Endometrium (tissue), 2 donors: Measurements from ENCODE around the gene SF1.
"Not testable (repeated sequence)": the region's sequence is repeated elsewhere in the genome, so short reads cannot be mapped to it uniquely, and the experiment has no call there.

Experiments used
- FAIRE-seq: peaks from 2 replicates; lab custom pipeline; 2012; peaks lifted over from hg19 to GRCh38; lab: Jason Lieb, UNC
- donor health status: control.
- donor health status: control.

Gene SF1, protein sequence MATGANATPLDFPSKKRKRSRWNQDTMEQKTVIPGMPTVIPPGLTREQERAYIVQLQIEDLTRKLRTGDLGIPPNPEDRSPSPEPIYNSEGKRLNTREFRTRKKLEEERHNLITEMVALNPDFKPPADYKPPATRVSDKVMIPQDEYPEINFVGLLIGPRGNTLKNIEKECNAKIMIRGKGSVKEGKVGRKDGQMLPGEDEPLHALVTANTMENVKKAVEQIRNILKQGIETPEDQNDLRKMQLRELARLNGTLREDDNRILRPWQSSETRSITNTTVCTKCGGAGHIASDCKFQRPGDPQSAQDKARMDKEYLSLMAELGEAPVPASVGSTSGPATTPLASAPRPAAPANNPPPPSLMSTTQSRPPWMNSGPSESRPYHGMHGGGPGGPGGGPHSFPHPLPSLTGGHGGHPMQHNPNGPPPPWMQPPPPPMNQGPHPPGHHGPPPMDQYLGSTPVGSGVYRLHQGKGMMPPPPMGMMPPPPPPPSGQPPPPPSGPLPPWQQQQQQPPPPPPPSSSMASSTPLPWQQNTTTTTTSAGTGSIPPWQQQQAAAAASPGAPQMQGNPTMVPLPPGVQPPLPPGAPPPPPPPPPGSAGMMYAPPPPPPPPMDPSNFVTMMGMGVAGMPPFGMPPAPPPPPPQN

DNA sequence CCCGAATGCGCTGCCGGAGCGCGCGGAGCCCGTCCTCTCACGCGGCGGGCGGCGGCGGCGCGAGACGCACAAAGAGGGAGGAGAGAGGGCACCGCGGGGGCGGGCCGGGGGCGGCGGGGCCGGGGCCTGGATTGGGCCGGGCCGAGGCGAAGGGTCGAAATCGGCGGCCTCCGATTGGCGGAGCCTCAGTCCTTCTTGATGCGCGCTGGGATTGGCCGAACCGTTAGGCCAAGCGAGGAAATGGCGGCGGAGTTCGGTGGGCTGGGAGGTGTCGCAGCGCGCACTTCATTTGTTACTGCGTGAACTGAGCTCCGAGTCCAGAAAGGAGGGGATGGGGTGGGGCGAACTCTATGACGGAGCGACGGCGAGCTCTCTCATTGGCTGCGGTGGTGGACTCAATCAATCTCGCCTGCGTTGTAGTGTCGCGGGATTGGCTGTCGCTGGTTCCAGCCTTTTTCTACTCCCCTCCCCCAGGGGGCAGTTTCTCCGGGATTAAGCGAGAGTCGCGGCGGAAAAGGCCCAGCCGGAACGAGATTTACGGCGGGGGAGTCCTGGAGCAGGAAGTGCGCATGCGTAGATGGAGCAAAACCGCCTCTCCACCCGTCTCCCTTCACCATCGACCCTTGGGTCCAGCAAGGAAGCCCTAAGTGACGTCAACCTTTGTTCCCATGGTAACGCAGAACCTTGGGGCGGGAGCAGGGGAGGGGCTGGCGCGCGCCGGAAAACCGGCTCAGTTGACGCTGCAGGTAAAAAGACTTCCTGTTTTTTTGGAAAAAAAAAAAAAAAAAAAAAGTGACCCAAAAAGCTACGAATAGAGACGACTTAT is at the start of gene SF1:
SF1 (minus strand) TSS at position 70 of the 826 bp plus-strand sequence. CDS start 150 bp downstream, outside the sequence.
- peak; percentile 98 for FAIRE-seq

DNA sequence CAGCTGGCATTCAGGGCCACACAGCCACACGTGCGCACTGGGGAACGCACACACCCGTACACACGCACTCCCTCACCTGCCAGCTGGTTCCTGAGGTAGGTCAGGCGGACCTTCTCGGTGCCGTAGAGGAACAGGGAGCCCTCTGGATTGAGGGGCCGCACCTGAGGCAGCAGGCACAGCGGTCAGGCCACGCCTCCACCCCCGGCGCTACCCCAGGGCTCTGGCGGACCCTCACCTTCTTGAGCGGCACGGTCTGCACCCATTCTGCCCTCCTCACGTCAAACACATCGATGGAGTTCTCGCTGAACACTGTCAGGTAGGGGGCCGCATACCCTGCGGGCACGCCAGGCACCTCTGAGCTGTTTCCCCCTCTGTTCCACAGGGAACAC is 49.1 kb upstream of the SF1 start:
- no peak for FAIRE-seq

DNA sequence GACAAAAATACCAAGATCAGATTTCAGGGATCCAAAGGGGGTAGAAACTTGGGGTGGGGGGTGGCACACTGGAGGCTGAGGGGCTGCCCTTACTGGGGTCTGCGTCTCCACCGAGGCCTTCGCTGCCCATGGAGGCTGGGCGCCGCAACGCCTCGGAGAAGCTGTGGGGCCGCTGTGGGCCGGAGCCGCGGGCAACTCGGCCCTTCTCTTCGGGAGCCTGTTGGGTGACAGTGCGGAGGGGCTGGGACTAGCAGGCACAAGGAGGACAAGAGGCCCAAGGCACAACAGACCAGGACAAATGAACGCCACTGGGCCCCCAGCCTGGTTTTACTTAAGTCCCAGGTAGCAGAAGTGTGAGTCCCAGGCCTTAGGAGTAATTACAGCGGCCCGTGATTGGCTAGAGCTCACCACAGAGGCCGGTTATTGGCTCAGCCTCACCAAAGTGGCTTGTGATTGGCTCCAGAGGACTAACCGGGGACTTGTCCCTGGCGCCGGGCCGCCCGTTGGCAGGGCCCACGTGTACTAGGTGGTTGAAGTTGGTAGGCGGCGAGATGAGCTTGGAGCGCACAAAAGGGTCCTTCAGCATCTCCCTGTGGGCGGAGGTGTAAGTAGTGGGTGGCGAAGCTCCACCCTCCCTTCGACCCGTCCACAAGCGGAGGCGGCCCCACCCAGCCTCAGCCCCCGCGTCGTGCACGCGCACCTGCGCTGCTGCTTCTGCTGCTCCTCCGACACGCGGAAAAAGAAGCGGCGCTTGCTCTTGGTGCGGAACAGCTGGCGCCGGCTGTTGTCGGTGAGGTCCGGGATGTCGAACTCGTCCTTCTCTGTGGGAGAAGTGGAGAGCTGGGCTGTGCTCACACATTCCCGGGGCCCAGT is 48.5 kb upstream of the SF1 start:
- no peak for FAIRE-seq

DNA sequence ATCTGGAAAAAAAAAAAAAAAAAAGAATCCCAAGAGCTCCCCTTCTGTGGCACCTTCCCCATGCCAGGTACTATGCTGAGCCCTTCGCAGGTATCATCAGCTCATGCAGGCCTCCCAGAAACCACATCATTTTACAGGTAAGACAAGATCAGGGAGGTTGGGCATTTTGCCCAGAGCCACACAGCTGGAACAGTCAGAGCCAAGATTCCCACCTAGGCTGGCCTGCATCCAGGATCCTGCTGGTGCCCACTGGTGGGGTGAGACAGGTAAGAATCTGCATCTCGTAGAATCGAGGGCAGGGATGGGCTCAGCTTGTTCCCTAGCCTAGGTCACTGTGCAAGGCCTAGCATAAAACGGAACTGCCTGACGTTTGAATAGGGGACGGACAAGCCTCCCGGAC is 47.7 kb upstream of the SF1 start:
- FAIRE-seq = no peak

DNA sequence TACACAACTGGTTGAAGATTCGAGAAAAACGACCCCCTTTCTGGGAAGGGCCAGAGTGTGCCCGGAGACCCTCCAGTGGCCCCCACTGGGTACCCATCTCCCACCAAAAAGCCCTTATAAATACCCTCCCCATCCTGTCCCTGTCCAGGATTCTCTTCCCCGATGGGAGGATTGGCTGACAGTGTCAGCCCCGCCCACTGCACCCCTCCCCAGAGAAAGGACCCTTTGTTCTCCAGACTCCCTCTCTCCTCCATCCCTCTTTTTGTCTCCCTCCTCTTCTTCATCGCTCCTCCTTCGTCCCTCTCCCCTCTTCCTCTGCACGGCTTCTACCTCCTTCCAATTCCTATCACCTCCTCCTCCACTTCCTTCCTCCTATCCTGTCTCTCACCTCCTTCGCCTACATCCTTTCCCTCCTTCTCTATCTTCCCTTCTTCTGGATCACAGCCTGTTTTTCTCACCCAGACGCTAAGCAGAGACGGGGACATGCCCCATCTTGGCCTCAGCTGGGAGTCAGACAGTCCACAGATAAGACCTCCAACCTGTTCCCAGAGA is 45.3 kb upstream of the SF1 start:
- no peak for FAIRE-seq

DNA sequence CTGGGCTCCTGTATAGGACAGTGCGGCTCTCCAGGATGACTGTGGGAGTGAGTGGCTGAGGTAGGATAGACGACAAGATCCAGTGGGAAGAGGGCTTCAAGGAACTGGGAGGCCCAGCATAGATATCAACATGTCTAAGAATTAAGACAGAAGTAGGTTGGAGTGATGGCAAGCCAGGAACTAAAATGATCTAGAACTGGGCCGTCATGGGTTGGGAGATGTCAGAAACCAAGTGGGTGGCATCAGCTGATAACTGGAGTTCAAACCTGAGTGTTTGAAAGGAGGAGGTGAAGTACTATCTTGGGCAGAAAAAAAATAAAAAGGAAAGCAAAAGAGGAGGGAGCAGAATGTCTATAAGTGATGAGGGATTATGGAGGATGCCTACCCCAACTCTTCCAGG is 39.1 kb upstream of the SF1 start:
- no peak for FAIRE-seq

DNA sequence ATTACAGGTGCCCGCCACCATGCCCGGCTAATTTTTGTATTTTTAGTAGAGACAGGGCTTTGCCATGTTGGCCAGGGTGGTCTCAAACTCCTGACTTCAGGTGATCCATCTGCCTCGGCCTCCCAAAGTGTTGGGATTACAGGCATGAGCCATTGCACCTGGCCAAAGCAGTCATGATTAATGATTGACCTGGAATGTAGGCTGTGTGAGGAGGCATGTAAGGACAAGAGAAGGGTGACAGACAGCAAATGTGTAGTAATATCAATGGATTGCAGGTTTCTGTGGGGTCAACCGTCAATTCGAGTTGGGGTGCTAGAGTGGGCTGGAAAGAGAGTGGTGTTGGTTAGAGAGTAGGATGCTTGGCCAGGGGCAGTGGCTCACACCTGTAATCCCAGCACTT is 37.1 kb upstream of the SF1 start:
- FAIRE-seq = not testable (repeated sequence)

DNA sequence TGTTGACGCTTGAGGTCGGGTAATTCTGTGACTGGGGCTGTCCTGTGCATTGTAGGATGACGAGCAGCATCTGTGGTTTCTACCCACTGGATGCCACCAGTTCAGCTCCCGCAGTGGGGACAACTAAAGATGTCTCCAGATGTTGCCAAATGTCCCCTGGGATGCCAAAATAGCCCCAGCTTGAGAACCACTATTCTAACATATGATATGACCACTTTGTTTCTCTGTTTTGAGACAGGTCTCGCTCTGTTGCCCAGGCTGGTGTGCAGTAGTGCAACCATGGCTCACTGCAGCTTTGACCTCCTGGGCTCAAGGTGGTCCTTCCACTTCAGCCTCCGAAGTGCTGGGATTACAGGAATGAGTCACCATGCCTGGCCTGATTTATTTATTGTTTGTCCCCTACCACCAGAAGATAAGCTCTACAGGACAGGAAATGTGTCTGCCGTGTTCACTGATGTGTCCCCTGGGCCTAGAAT is 36.4 kb upstream of the SF1 start:
- FAIRE-seq = no peak

DNA sequence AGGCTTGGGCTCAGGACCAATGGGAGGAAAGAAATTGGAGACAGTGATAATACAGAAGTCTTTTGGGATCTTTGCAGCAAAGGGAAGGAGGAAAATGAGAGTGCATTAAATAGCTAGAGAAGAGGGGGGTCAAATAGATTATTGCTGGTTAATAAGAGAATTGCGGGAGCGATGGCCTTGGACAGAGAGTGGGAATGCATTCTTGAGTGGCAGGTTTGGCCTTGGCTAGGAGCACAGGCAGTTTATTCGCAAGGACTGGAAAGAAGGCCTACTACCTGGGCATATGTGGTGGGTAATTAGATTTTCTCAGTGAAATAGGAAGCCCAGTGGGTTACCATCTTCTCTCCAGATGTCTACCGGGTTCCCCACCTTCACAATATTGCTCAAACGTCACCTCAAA is 35.5 kb upstream of the SF1 start:
- FAIRE-seq = no peak

DNA sequence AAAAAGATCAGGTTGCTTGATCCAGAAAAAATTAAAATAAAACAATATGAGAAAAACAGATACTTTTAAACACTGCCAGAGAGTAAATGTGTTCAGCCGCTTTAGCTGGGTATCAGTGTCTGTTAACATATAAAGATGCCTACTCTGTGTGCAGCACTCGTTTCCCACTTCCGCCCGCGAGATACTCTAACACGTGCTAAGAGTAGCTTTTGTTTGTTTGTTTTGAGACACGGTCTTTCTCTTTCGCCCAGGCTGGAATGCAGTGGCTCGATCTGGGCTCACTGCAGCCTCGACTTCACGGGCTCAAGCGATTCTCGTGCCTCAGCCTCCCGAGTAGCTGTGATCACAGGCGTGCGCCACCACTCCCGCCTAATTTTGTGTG is 32.5 kb upstream of the SF1 start:
- FAIRE-seq = no peak

DNA sequence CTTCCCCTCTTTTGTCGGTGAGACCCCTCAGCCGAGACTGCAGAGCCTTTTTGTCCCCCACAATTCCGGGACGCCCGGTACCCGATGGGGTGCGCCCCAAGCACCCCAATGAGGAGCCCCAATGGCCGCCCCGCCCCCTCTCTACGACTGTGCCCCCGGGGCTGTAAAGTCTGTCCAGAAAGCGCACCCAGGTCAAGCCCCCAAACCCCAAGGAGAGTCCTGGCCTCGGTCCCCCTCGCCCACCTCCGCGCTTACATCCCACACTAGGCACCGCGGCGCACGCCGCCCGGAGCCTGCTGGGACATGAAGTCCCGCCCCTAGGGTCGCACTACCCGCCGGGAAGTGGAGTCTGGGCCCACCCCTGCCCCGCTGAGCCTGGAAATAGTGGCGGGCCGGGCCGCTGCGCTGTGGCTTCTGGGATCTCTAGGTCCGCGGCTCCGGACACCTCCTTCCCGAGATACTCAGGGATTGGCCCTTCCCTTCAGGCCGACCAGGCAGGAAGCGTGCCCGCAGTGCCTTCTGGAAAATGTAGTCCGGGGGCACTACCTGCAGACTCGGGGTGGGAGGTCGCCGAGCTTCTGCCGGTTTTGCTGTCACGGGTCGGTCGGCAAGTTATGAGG is 32.0 kb upstream of the SF1 start, which contains the start of gene MEN1:
MEN1 (minus strand) TSS at position 281 of the 620 bp plus-strand sequence. CDS start 442 bp downstream, outside the sequence.
- peak; percentile 90 for FAIRE-seq

DNA sequence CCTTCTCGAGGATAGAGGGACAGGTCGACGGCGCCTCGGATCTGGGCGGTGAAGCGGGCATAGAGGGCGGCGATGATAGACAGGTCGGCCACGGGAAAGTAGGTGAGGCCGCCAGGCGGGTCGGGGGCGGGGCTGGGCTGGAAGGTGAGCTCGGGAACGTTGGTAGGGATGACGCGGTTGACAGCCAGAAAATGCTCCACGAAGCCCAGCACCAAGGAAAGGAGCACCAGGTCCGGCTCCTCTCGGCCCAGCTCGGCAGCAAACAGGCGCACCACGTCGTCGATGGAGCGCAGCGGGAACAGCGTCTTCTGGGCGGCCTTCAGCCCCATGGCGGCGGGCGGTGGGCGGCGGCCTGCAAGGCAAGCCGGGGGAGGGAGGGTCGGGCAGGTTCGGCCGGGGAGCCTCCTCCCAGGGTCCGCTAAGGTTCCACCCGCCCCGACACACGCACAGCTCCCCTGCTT is 31.5 kb upstream of the SF1 start:
- FAIRE-seq = no peak

DNA sequence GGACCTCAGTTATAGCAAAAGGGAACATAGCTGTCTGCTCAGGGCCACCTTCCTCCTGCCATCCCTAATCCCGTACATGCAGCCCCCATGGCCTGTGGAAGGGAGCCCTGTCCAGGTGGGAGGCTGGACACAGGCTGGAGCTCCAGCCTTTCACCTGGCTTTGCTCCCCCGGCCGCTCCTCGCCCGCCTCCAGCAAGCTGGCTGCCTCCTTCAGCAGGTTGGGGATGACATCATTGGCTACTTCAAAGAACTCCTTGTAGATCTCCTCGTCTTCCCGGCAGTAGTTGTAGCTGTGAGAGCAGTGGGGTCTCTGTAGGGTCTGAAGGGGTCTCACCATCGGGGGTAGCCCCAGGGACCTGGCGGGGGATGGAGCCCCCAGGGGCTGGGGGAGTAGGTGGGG is 27.1 kb upstream of the SF1 start:
- no peak for FAIRE-seq

DNA sequence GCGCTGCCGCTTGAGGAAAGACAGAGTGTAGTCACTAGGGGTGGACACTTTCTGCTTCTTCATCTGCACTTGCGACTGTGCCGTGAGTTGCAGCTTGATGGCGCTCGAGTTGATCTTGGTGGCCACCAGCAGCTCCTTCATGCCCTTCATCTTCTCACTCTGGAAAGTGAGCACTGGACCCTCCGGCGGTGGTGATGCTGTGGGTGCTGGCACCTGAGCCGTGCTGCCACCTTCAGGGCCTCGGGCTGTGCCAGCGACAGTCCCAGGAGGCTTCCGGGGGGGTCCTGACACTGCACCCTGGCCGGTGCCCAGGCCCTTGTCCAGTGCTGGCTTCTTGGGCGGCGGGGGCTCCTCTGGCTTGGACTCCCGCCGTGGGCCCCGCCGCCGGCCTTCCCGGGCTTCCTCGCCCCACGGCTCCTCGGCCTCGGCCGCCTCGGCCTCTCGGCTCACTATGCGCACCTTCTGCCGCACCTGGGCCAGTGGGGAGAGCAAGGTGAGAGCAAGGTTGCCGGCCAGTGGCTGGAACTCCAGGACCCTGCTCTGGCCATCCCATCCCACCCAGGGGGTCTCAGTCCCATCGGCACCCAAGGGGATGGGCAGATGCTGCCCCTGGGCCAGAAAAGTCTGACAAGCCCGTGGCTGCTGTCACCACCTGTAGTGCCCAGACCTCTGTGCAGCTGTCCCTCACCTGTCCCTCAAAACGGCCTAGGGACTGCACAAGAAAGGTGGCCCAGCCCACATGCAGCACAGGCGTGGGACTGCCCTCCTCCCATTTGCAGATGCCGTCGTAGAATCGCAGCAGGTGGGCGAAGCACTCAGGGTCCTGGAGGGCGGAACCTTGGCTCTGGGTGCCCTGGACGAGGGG is 26.2 kb upstream of the SF1 start:
- no peak for FAIRE-seq

DNA sequence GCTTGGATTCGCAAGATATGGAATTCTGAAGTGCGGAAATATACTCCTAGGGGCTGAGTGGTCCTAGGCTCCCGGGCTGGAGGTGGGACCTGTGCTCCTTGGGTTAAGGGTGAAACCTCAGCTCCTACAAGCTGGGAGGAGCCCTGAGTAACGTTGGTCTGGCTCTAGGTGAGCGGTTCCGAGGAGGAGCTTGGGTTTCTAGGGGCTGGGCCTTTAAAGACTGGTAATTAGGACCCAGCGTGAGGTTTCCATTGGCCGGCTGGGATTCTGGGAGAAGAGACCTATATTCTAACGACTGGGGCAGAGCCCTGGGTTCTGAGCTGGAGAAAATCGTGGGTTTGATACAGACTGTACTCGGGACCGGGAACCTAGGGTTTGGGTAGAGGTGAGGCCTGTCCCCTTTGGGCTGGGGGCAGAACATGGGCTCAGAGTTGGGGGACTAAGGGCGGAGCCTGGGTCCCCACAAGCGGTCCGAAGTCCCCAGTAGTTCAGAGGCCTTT is 25.6 kb upstream of the SF1 start:
- FAIRE-seq = no peak

DNA sequence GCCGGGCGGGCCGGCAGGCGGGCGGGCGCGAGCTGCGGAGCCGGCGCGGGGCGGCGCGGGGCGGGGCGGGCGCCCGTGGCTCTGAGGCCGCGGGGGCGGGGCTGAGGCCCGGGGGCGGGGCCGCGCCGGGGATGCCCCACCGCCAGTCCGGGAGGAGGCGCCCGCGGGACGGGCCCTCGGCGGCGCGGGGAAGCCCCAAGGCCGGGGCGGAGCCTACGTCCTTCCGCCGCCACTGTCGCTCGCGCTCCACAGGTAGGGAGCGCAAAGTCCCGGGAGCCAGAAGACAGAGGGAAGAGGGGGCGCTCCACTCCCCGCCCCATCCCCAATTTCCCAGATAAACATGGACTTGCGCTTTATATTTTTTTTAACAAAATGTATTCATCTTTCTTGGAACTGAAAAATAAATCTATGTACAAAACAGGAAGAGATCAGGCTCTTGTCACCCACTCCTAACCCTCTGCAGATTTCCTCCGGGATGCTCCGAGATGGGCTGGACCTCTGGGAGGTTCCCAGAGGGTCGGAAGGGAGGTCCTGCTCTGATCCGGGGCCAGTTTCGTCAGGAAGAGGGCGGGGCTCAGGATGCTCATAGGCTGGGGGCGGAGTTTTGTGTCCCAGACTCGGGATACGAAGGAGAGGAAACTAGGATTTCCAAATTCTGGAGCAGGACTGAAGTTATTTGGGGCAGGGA is 25.0 kb upstream of the SF1 start, which contains the start of gene MAP4K2:
MAP4K2 (minus strand) TSS at position 57 of the 688 bp plus-strand sequence. CDS start 65 bp downstream, outside the sequence.
- peak; percentile 91 for FAIRE-seq

DNA sequence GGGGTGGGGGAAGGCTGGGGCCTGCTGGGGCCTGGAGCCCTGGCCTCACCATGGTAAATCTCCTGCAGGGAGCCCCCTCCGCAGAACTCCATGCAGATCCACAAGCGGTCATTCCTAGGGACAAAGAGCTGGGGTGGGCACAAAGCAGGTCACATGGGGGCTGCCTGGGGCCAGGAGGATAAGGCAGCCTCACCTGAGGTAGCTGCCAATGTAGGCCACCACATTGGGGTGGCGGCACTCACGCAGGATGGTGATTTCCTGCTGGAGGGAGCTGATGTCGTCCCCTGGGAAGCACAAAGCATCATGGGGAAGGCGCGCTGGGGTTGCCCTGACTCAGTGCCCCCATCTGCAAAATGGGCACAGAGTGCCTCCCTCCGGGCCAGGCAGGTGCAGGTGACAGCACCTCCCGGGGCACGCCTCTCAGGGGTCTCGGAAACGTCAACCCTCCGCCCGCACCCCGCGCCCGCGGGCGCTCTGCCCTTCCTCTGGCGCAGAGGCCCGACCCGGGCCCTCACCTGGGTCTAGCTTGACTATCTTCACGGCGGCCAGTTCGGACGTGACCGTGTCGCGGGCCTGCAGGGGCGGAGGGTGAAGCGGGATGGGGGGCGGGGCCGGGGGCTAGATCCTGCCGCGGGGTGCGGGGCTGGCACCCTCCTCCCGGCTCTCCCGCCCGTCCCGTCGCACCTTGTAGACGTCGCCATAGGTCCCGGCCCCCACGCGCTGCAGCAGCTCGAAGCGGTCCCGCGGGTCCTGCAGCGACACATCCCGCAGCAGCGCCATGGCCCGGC is 24.2 kb upstream of the SF1 start:
- FAIRE-seq = no peak
